ENCODE data around the gene CSNK1A1. TPM values are rescaled to one million over a fixed set of nuclear protein-coding genes. Genes with fewer than 3 reads are reported as not detected.

CSNK1A1 gene
- total RNA-seq, 1 donor from 2014 or later = 172 TPM

- intact Hi-C loops (cut with micrococcal nuclease) = loop anchor here (5.0 kb wide), 1 partner anchor 44 kb away; no protein-coding TSS in a partner anchor
These were observed 57.9 kb downstream of the CSNK1A1 start for GRCh38 chr5:149493316-149493715.

GRCh38 chr5:149492781-149493180 lies 58.5 kb downstream of the CSNK1A1 start:
- intact Hi-C loops (cut with micrococcal nuclease) = loop anchor here (5.0 kb wide), 1 partner anchor 45 kb away; no protein-coding TSS in a partner anchor

- intact Hi-C loops (cut with micrococcal nuclease) = loop anchor here (5.0 kb wide), 1 partner anchor 46 kb away; no protein-coding TSS in a partner anchor
These were observed 60.4 kb downstream of the CSNK1A1 start for GRCh38 chr5:149490599-149491485.

- intact Hi-C loops (cut with micrococcal nuclease) = loop anchor here (5.0 kb wide), 1 partner anchor 48 kb away; no protein-coding TSS in a partner anchor
These were observed 61.6 kb downstream of the CSNK1A1 start for GRCh38 chr5:149489605-149490037.

- intact Hi-C loops (cut with micrococcal nuclease) = no loop called here
These were observed 62.5 kb downstream of the CSNK1A1 start for GRCh38 chr5:149488645-149489306.

- intact Hi-C loops (cut with micrococcal nuclease) = no loop called here
These were observed 63.6 kb downstream of the CSNK1A1 start for GRCh38 chr5:149487672-149488071.

GRCh38 chr5:149486726-149487635 lies 64.3 kb downstream of the CSNK1A1 start:
- intact Hi-C loops (cut with micrococcal nuclease) = no loop called here

- intact Hi-C loops (cut with micrococcal nuclease) = no loop called here
These were observed 65.3 kb downstream of the CSNK1A1 start for GRCh38 chr5:149485655-149486615.

- intact Hi-C loops (cut with micrococcal nuclease) = no loop called here
These were observed 69.8 kb downstream of the CSNK1A1 start for GRCh38 chr5:149481485-149481884.

- intact Hi-C loops (cut with micrococcal nuclease) = no loop called here
These were observed 72.5 kb downstream of the CSNK1A1 start for GRCh38 chr5:149478761-149479160.

- intact Hi-C loops (cut with micrococcal nuclease) = no loop called here
These were observed 75.5 kb downstream of the CSNK1A1 start for GRCh38 chr5:149475777-149476176.

GRCh38 chr5:149474198-149474597 lies 77.0 kb downstream of the CSNK1A1 start:
- intact Hi-C loops (cut with micrococcal nuclease) = no loop called here

- intact Hi-C loops (cut with micrococcal nuclease) = no loop called here
These were observed 77.8 kb downstream of the CSNK1A1 start for GRCh38 chr5:149473441-149473840.

GRCh38 chr5:149472399-149472798 lies 78.8 kb downstream of the CSNK1A1 start:
- intact Hi-C loops (cut with micrococcal nuclease) = no loop called here

- intact Hi-C loops (cut with micrococcal nuclease) = no loop called here
These were observed 79.6 kb downstream of the CSNK1A1 start for GRCh38 chr5:149471406-149472183.

- intact Hi-C loops (cut with micrococcal nuclease) = no loop called here
These were observed 80.3 kb downstream of the CSNK1A1 start for GRCh38 chr5:149470942-149471341.

GRCh38 chr5:149466457-149466972 lies 84.7 kb downstream of the CSNK1A1 start:
- intact Hi-C loops (cut with micrococcal nuclease) = no loop called here

- intact Hi-C loops (cut with micrococcal nuclease) = no loop called here
These were observed 86.3 kb downstream of the CSNK1A1 start for GRCh38 chr5:149464796-149465489.

Measured in T-helper 2 cell treated with Interferon-gamma antibody and Interleukin-4, amounts not matched to agents 100 ng/mL and 5 ng/mL, for 36 hours (primary cell).